GM06990 (cell line): ENCODE measurements around the gene SUCLG1.

ENCODE experiments used
- DNase-seq: peaks from one replicate; pipeline ENCODE4 v3.0.0-alpha.2; 2011; ENCODE audit not compliant: insufficient read length; ENCODE audit errors: extremely low read depth
- H3K27me3 ChIP-seq: replicated peaks from 2 replicates; pipeline ENCODE4 v1.6.0; 2011; ENCODE audit warnings: low read length; ENCODE audit not compliant: control insufficient read depth, insufficient read depth
- H3K36me3 ChIP-seq: 2 replicates; pipeline ENCODE4 v1.5.1; 2011; ENCODE audit warnings: low read length; ENCODE audit not compliant: control insufficient read depth, insufficient read depth
- H3K4me3 ChIP-seq: replicated peaks from 2 replicates; pipeline ENCODE4 v1.5.1; 2011; ENCODE audit warnings: low read depth, mild to moderate bottlenecking, control low read depth, low read length
- TF ChIP-seq, protein P1 (sequence below): IDR thresholded peaks from 2 replicates; pipeline ENCODE4 v1.5.1; 2011; ENCODE audit warnings: low read length, control low read depth, mild to moderate bottlenecking, inconsistent platforms; ENCODE audit not compliant: insufficient read depth, poor library complexity, severe bottlenecking

Gene SUCLG1

DNA sequence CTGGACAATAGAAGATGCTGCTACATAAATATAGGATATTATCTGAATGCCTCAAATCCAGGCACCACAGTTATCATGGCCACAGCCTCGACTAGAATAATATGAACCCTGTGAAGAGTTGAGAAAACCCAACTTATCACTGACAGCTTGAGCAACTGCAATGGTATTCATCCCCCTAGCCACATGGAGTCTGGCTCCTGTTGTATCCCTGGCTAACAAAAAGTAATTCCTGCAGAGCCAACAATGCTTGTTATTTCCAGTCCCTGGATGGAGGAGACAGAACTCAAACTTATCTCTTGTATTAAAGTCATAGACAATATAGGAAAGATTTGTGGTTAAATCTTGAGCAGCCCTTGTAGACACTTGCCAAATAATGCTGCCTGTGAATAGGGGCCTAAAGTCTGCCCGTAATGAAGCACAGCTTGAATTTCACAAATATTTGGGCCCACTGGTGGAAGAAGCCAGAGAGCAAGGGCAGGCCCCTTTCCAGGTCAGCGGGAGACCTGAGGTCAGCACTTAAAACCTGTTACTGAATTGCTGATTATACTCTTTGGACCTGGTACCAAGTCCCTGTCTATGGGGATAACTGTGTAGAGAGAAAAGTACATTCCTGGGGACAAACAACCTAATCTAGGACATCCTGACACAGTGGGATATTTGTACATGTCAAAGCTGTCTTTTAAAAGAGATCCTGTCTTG lies 28.4 kb upstream of the SUCLG1 start:
- TF ChIP-seq, protein P1, sequence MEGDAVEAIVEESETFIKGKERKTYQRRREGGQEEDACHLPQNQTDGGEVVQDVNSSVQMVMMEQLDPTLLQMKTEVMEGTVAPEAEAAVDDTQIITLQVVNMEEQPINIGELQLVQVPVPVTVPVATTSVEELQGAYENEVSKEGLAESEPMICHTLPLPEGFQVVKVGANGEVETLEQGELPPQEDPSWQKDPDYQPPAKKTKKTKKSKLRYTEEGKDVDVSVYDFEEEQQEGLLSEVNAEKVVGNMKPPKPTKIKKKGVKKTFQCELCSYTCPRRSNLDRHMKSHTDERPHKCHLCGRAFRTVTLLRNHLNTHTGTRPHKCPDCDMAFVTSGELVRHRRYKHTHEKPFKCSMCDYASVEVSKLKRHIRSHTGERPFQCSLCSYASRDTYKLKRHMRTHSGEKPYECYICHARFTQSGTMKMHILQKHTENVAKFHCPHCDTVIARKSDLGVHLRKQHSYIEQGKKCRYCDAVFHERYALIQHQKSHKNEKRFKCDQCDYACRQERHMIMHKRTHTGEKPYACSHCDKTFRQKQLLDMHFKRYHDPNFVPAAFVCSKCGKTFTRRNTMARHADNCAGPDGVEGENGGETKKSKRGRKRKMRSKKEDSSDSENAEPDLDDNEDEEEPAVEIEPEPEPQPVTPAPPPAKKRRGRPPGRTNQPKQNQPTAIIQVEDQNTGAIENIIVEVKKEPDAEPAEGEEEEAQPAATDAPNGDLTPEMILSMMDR, result no peak
- no peak for DNase-seq

DNA sequence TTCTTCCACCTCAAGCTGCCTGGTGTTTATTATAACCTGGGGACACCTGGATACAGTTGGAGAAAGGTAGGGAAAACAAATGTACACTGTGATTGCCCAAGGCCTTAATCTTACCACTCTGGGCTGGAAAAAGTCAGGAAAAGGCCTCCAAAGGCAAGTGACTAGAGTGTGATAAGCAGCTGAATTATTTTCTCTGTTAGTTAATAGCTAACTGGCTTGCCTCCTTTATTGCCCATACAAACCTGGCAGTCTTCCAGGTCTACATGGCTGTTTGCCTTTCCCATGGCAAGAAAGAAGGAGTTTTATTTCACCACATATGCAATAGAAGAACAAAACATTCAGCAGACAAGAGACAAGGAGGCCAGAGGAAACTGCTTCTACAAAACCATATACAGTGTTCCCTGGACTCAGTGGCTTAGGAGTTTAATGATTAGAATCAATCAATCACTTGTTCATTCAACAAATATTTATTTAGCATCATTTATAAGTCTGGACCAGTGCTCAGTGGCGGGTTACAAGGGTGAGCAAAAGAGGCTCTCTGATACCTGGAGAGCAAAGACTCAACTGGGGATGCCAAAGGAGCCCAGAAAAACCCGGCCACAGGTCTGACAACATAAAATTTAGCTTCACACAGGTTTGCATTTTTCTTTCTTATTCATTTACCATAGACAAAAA lies 27.5 kb upstream of the SUCLG1 start:
- Histone ChIP-seq H3K4me3 (no peak overlapping the region), H3K36me3 (no peaks in the 10 kb centered on the region), H3K27me3 (no peaks in the 10 kb centered on the region)
- no peak for DNase-seq
- TF ChIP-seq, protein P1, result no peak

More for the DNA sequence above, 28.4 kb upstream of the SUCLG1 start:
- Histone ChIP-seq H3K4me3 (no peak overlapping the region), H3K36me3 (no peaks in the 10 kb centered on the region), H3K27me3 (no peaks in the 10 kb centered on the region)

DNA sequence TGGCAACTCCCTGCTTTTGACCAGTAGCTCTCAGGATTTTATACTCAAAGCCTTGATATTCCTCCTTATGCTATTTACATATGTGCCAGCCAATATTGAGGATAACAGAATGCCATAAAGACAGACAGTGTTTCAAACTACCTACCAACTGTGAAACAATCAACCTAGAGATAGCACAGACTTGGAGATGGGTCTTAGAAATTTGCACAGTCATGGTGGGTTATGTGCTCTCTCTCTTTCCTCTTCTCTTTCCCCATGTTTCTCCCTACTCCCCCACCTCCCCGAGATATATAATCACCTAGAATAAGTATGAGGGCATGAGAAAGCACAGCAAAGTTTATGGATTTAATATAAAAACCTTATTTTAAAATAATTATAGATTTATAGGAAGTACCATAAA lies 24.2 kb upstream of the SUCLG1 start:
- no peak for DNase-seq
- H3K27me3 ChIP-seq, result no peaks in the 10 kb centered on the region
- TF ChIP-seq, protein P1, result no peak
- no peaks in the 10 kb centered on the region for H3K36me3 ChIP-seq
- no peak overlapping the region for H3K4me3 ChIP-seq

DNA sequence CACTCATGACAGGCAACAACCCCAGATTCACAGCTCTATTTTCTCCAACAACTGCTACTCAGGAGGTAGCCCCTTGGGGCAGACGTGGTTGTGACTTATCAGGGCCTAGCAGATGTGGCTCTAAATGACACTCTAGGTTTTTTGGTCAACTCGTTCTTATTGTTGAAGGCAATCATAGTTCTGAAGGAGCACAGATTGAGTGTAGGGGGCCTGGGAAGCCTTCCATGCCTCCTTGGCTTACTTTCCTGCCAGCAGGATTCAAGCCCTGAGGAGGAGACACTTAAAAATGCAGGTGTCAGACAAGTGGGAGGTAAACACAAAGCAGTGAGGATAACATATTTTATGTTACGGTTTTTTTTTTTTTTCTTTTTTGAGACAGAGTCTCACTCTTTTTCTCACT lies 23.5 kb upstream of the SUCLG1 start:
- DNase-seq, result no peak
- TF ChIP-seq, protein P1, result no peak
- H3K36me3 ChIP-seq, result no peaks in the 10 kb centered on the region
- H3K4me3 ChIP-seq, result no peak overlapping the region
- no peaks in the 10 kb centered on the region for H3K27me3 ChIP-seq

DNA sequence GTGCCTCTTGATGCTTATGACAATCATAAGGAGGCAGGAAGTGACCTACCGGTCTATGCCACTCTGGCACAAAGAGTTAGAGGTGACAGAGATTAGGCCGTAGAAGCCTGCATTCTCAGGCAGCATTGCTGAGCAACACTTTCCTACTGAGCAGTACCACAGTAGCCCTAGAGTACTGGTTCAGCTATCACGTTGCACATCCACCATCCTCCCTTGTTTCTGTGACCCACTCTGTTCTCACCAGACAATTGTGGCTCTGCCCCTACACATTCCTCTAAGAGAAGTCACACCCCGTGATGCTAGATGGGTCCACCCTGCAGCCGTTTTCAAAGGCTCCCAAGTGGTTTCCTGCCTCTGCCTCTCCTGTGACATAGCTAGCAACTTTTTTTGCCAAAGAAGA lies 22.6 kb upstream of the SUCLG1 start:
- TF ChIP-seq, protein P1, result no peak
- no peak overlapping the region for H3K4me3 ChIP-seq
- no peak for DNase-seq
- H3K36me3 ChIP-seq, result no peaks in the 10 kb centered on the region
- no peaks in the 10 kb centered on the region for H3K27me3 ChIP-seq
